Tibial artery (tissue), 4 donors: ENCODE data around the gene PDLIM7.
A peak's percentile ranks its signal among the peaks of the same experiment; 100 is the strongest.
"Not testable (repeated sequence)": the region's sequence is repeated elsewhere in the genome, so short reads cannot be mapped to it uniquely, and the experiment has no call there.

ENCODE experiments used
- DNase-seq, 2 donors: peaks; one replicate each; pipeline ENCODE4 v3.0.0-alpha.2; 2019
- H3K27ac ChIP-seq, 2 donors: fragments of 200-600 bp; sonication (generic) in 1 of 2; 1 replicate in 1 of 2; 2 replicates in 1 of 2; pipeline ENCODE4 v1.5.1; 2018 to 2019; ENCODE audit warnings: mild to moderate bottlenecking in 1 of 2
- H3K27me3 ChIP-seq, 2 donors: fragments of 200-600 bp; sonication (generic) in 1 of 2; one replicate each; pipeline versions ENCODE4 v1.5.1 to v1.6.0; 2016 to 2019
- H3K36me3 ChIP-seq, 3 donors: fragments of 200-600 bp; sonication (generic) in 2 of 3; one replicate each; pipeline ENCODE4 v1.5.1; 2016 to 2019; ENCODE audit warnings: mild to moderate bottlenecking in 2 of 3
- H3K4me1 ChIP-seq, 4 donors: fragments of 200-600 bp; sonication (generic) in 2 of 4; 1 replicate in 3 of 4; 2 replicates in 1 of 4; pipeline ENCODE4 v1.5.1; 2016 to 2019
- H3K4me3 ChIP-seq, 2 donors: fragments of 200-600 bp; sonication (generic) in 1 of 2; 1 replicate in 1 of 2; 2 replicates in 1 of 2; pipeline ENCODE4 v1.5.1; 2018 to 2019; ENCODE audit warnings: mild to moderate bottlenecking in 2 of 2
- H3K9me3 ChIP-seq, 3 donors: fragments of 200-600 bp; sonication (generic) in 1 of 3; one replicate each; pipeline ENCODE4 v1.5.1; 2016 to 2019
- CTCF ChIP-seq, 2 experiments: fragments of 200-600 bp in 1 of 2; fragments of 450-650 bp in 1 of 2; IDR thresholded peaks; one replicate each; pipeline ENCODE4 v1.5.1; 2017 to 2019; ENCODE audit warnings: antibody characterized with exemption in 2 of 2, mild to moderate bottlenecking in 1 of 2, moderate library complexity in 1 of 2
- intact Hi-C: fragments of 100-400 bp; cut with DNase I; formaldehyde crosslinking; loops from one replicate; pipeline ENCODE4 v1.15.0; 2023; ENCODE audit warnings: low total_unique reads

The PDLIM7 gene

GRCh38 chr5:177539411-177539810 lies 42.0 kb upstream of the PDLIM7 start:
- peak overlapping the region; percentile 76 to 79 for H3K27ac ChIP-seq
- peaks cover 14 to 89% (median 64%) of the 10 kb centered on the region in 4 donors for H3K4me1 ChIP-seq
- intact Hi-C loops: no loop called here
- no peaks in the 10 kb centered on the region for H3K9me3 ChIP-seq
- H3K4me3 ChIP-seq: no peak overlapping the region
- peak in 1 of 2 donors; percentile 40 for DNase-seq
- no peaks in the 10 kb centered on the region for H3K27me3 ChIP-seq
- peaks cover 8 to 30% (median 25%) of the 10 kb centered on the region in 3 donors for H3K36me3 ChIP-seq
- no peak for TF ChIP-seq CTCF (IDR thresholded peaks at IDR 0.05)

DNA sequence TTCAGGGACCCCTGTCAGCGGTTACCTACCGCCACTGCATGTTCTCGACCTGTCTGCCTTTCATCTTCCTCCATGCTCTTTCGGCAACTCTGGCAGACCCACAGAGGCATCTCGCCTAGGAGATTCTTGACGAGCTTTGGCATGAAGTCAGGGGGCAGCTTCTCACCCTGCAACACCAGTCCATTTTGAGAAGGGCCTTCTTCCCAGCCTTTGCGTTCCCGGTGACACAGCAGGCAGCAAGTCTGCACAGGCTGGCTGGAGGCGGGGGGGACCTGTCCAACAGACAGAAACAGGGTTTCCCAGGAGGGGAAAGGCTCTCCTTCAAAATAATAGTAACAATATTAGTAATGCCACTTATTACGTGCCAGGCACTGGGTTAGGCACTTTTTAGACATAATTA lies 41.5 kb upstream of the PDLIM7 start:
- Histone ChIP-seq H3K9me3 (no peaks in the 10 kb centered on the region), H3K4me3 (no peak overlapping the region), H3K36me3 (peaks cover 8 to 32% (median 28%) of the 10 kb centered on the region in 3 donors), H3K27me3 (no peaks in the 10 kb centered on the region), H3K27ac (peak overlapping the region; percentile 76 to 79), H3K4me1 (peaks cover 14 to 89% (median 60%) of the 10 kb centered on the region in 4 donors)
- DNase-seq: no peak
- no peak for TF ChIP-seq CTCF (IDR thresholded peaks at IDR 0.05)
- intact Hi-C loops: no loop called here

GRCh38 chr5:177537389-177538361 lies 40.3 kb upstream of the PDLIM7 start:
- intact Hi-C loops: no loop called here
- H3K27ac ChIP-seq: peak overlapping the region; percentile 76 to 79
- DNase-seq: peak; percentile 60 to 89
- H3K27me3 ChIP-seq: no peaks in the 10 kb centered on the region
- H3K36me3 ChIP-seq: peaks cover 8 to 43% (median 38%) of the 10 kb centered on the region in 3 donors
- TF ChIP-seq CTCF (IDR thresholded peaks at IDR 0.05): no peak
- H3K4me3 ChIP-seq: no peak overlapping the region
- H3K9me3 ChIP-seq: no peaks in the 10 kb centered on the region
- H3K4me1 ChIP-seq: peaks cover 14 to 77% (median 53%) of the 10 kb centered on the region in 4 donors

DNA sequence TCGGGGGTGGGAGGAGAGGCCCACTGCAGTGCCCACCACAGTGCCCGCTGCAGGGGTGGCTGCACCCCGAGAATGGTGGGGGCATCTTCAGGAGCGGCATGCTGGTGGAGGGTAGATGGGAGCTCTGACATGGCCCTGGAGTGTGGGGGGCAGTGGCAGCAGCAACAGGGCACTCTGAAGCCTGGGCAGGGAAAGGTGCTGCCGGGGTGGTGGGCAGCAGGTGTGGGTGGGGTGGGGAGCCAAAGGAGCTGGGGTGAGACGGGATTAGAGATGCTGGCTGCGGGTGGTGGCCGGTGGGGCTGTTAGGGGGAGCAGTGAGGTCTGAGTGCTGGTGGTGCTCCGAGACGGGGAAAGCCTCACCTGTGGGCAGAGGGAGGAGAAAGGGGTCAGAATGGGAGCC lies 39.0 kb upstream of the PDLIM7 start:
- Histone ChIP-seq H3K27ac (peak overlapping the region; percentile 76 to 79), H3K4me1 (peaks cover 14 to 72% (median 48%) of the 10 kb centered on the region in 4 donors)

DNA sequence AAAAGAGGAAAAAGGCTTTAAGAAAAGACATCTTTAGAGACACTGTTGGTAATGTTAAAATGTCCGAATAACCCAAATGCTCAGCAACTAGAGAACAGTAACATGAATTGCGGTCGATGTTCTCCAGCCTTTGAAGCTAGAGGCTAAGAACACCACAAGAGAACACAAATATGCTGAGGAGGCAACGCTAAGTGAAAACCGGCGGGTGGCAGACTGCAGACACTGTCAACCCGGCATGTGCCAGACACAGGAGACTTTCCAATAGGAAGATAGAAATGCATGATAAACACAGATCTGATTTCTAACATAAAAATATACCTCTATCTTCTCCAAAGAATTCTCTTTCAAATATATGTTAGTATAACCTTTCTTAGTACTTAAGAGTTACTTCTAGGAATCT lies 37.7 kb upstream of the PDLIM7 start:
- peaks cover 30 to 68% (median 62%) of the 10 kb centered on the region in 3 donors for H3K36me3 ChIP-seq
- peaks cover 14 to 61% (median 45%) of the 10 kb centered on the region in 4 donors for H3K4me1 ChIP-seq
- intact Hi-C loops: no loop called here

More for the DNA sequence above, 39.0 kb upstream of the PDLIM7 start:
- Histone ChIP-seq H3K4me3 (no peak overlapping the region), H3K9me3 (no peaks in the 10 kb centered on the region), H3K27me3 (no peaks in the 10 kb centered on the region), H3K36me3 (peaks cover 17 to 56% (median 51%) of the 10 kb centered on the region in 3 donors)
- intact Hi-C loops: no loop called here
- no peak for TF ChIP-seq CTCF (IDR thresholded peaks at IDR 0.05)
- no peak for DNase-seq

DNA sequence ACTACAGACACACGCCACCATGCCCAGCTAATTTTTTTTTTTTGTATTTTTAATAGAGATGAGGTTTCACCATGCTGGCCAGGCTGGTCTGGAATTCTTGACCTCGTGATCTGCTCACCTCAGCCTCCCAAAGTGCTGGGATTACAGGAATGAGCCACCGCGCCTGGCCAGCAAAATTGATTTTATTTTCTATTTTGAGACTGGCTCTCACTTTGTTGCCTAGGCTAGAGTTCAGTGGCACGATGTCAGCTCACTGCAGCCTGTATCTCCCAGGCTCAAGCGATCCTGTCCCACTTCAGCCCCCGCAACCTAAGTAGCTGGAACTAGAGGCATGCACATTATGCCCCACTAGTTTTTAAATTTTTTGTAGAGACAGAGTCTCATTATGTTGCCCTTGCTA lies 37.0 kb upstream of the PDLIM7 start:
- H3K36me3 ChIP-seq: peaks cover 31 to 75% (median 69%) of the 10 kb centered on the region in 3 donors

More for the DNA sequence above, 37.7 kb upstream of the PDLIM7 start:
- peak overlapping the region; percentile 45 to 79 for H3K27ac ChIP-seq
- no peaks in the 10 kb centered on the region for H3K9me3 ChIP-seq
- TF ChIP-seq CTCF (IDR thresholded peaks at IDR 0.05): no peak
- no peaks in the 10 kb centered on the region for H3K27me3 ChIP-seq
- H3K4me3 ChIP-seq: no peak overlapping the region
- DNase-seq: no peak

More for the DNA sequence above, 37.0 kb upstream of the PDLIM7 start:
- H3K27me3 ChIP-seq, intact Hi-C loops, DNase-seq, H3K9me3 ChIP-seq, H3K4me3 ChIP-seq: not testable (repeated sequence)
- peak overlapping the region; percentile 45 to 79 for H3K27ac ChIP-seq
- H3K4me1 ChIP-seq: peaks cover 14 to 54% (median 39%) of the 10 kb centered on the region in 4 donors
